Middle frontal gyrus (tissue), 1 donor: ENCODE results near the gene HTR4.
"Not testable (repeated sequence)": the region's sequence is repeated elsewhere in the genome, so short reads cannot be mapped to it uniquely, and the experiment has no call there.

Experiments
- DNase-seq: peaks from one replicate; pipeline ENCODE4 v3.0.0-alpha.2; 2015; ENCODE audit warnings: low spot score; ENCODE audit errors: extremely low spot score

HTR4 gene

DNA sequence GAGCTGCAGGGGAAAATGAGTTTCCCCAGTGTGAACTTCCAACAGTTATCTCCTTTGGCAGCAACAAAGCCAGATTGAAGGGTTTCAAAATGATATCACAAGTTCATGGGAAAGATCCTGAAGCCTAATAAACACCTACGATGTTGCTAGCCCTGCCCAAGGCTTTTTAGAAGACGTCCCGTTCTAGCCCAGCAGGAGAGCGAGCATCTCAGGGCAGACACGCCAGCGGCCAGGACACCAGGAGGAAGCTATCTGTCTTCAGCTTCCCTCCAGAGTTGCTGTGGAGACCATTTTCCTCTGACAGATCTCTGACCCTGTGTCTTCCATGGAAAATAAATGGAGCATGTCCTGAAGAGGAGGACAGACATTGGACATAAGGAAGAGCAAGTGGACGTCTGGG, 172.1 kb downstream of the HTR4 start:
- DNase-seq = no peak

- DNase-seq = no peak
Measured at GRCh38 chr5:148477429-148477828, 176.9 kb downstream of the HTR4 start.

DNA sequence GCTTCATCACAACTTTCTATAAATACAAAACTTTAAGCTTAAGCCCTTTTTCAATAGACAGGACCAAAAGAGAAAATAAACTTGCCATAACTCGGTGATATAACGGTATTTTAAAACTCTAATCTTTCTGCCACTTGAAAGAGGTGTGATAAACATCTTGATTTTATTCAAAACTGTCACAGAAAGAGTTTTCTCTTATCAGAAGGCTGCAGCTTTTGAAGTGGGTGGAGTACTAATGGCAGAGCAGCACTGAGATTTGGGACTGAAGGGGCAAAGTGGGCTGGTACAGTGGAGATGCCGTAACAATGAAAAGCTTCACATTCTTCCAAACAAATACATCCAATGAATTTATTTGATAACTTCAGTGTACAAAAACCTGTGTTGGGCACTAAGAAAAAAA, 178.0 kb downstream of the HTR4 start:
- no peak for DNase-seq

DNA sequence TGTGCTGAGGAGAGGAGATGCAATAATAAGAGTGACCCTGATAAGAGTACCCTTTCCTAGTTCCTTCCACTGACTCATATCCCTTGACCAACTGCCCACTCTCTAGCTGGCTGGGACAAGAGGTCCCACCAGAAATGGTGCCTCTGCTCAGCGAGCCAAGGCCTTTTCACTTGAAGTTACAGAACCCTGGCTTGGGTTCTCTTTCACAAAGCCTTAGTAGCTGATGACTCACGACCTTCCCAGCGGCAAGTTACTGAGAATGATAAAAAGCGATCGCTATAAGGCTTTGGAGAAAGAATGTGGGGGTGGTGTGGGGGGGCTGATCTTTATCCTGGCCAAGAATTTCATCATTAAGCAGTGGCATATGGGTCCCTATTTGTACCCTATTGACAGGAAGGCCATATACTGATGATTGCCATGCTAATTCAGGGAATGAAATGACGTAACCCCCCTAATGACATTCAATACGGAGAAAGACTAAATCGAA, 180.3 kb downstream of the HTR4 start:
- DNase-seq = no peak

- DNase-seq = no peak
Measured at GRCh38 chr5:148471379-148471778, 182.9 kb downstream of the HTR4 start.

DNA sequence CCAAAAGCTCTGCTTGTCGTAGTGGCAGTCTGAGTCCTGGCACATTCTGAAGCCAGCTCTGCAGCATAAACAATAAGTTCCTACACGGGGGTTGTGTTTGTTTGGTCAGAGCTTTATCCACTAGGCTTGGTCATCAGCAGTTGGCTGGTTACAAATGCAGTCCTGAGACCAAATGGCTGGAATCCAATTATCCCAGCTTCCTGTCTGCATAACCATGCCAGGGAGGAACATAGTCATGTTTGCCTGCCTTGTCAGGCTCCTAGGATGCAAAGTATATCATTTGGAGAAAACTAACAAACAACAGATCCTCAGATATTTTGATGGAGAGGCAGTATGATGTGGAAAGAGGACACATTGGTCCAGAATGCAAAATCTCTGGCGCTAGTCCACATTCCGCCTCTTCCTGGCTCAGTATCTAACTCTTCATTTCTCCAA, 184.8 kb downstream of the HTR4 start:
- peak; percentile 45 for DNase-seq

GRCh38 chr5:148468746-148469145, 185.6 kb downstream of the HTR4 start:
- not testable (repeated sequence) for DNase-seq

GRCh38 chr5:148467958-148468357, 186.4 kb downstream of the HTR4 start:
- no peak for DNase-seq

DNA sequence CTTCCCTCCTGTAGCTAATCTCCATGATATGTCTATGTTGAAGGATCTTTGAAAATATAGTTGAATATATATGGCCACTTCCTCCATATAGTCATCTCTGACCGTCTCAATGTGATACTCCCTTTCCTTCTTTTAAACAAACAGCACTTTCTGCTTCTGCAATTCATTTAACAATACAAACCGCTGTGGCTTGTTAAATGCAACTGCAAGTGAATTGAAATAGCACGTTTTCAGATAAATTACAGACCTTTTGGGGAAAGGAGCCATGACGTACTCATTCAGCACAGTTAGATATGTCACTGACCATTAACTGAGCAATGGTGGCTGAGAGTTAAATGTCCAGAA, 188.1 kb downstream of the HTR4 start:
- no peak for DNase-seq

GRCh38 chr5:148465381-148466235, 188.7 kb downstream of the HTR4 start:
- DNase-seq = no peak

- DNase-seq = no peak
Measured at GRCh38 chr5:148459669-148460068, 194.7 kb downstream of the HTR4 start.

DNA sequence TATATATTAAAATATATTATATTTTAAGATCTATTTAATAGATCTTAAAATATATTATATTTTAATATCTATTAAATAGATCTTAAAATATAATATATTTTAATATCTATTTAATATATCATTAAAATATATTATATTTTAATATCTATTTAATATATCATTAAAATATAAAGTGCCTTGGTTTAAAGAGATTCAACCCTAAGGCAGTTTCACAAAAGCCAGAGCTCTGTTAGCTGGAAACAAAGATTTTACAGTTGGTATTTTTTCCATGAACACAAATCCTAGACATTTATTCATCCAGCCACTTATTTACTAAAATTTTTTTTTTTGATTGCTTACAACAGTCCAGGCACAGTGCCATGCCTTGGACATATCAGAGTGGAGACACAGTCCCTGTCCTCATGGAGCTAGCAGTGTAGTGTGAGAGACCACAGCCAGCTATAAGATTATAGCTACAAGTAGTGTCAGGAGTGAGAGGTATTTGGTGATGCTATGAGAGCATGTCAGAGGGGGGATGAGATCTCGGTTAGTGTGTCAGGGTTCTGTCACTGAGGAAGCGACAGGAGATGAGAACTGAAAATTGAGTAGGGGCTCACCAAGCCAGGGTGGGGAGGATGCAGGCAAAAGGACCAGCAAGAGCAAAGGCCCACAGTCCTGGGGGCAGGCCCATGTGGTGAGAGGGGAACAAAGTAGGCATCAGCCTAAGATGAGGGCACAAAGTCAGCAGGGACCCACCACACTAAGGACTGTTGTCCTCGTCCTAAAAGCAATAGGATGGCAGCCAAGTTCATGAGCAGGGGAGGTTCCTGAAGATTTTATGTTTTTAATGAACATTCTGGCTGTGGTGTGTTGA, 196.1 kb downstream of the HTR4 start:
- DNase-seq = peak; percentile 8

DNA sequence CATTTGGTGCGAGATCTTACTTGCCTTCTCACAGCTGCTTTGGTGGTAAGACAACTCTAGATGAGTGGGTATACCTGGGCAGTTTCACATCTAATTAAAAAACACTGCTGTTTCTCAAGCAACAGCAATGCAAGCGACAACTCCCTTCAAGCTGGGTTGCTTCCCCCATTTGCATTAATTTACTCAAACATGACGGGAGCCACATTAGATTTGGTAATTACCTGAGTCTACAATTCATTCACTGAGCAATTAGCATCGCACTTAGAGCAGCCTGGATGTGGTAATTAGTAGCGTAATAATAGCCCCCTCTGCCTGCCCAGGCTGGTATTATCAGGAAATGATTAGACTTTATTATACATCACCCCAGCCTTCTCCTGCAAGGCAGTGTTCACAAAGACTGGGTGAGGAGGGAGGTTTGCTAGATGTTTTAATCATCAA, 197.1 kb downstream of the HTR4 start:
- no peak for DNase-seq

- no peak for DNase-seq
Measured at GRCh38 chr5:148455185-148455584, 199.1 kb downstream of the HTR4 start.

- no peak for DNase-seq
Measured at GRCh38 chr5:148454576-148454975, 199.8 kb downstream of the HTR4 start.

GRCh38 chr5:148452499-148453193, 201.7 kb downstream of the HTR4 start:
- DNase-seq = no peak

GRCh38 chr5:148446611-148447010, 207.7 kb downstream of the HTR4 start:
- DNase-seq = no peak

DNA sequence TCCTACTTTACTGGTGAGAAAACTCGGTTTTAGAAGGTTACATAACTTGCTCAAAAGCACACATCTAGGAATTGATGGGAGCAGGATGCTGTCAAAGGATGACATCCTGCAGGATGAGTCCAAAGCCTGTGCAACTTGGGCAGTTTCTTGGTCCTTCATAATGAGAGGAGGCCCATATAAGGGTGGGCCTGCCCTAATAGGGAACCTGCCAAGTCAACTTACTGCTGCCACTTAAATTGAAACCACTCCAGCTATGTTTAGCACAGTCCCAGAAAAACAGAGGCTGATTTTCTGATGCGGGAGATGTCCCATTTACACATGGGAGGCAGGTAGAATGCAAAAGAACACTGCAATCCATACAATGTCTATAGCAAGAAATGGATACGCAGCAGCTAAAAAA, 208.7 kb downstream of the HTR4 start:
- no peak for DNase-seq

DNA sequence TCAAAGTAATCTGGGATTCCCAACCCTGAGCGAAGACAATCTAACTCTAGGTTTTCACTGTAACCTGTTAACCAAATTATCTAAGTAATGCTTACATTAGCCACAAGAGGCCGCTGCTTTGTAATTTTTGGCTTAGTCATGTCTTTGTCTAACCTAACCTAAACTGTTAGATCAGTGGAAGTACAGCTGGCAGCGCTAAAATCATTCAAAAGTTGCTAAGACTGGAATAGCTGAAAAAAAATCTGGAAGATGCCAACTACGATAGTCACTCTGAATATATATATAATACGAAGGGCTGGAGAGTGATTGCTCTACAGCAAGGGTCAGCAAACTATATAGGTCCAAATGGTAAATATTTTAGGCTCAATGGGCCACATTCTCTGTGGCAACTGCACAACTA, 210.3 kb downstream of the HTR4 start:
- DNase-seq = peak; percentile 62

GRCh38 chr5:148443241-148443640, 211.1 kb downstream of the HTR4 start:
- no peak for DNase-seq

GRCh38 chr5:148438933-148439332, 215.4 kb downstream of the HTR4 start:
- DNase-seq = no peak

DNA sequence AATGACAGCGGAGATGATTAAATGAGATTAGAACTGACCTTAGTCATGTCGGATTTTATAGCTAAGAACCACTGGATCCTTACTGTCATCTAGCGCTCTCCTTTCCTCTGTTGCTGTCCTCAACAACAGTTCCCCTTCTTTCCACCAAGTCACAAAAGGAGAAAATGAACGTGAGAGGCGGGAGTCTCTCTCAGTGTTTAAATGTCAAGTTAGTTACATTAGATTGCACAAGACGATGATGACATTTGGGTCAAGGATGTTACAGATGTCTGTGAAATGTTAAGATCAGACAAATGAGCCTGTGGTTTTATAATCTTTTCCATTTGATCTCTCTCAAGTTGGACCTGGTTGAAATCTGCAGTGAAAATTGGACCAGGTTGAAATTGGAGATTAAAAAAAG, 217.1 kb downstream of the HTR4 start:
- no peak for DNase-seq
